IMR-90 (cell line): ENCODE data around the gene FABP7.

Experiments
- MAZ ChIP-seq: IDR thresholded peaks from 2 replicates; pipeline ENCODE4 v1.6.1; 2012; ENCODE audit warnings: low read depth, mild to moderate bottlenecking, low read length, improper control_type of control experiment, moderate library complexity, borderline replicate concordance
- RFX5 ChIP-seq: IDR thresholded peaks from 2 replicates; pipeline ENCODE4 v1.8.0; 2012; ENCODE audit warnings: low read depth, mild to moderate bottlenecking, low read length, moderate library complexity
- TF ChIP-seq, protein P1 (sequence below): conservative IDR thresholded peaks from 2 replicates; pipeline ENCODE4 v1.5.1; 2012; ENCODE audit warnings: mild to moderate bottlenecking, low read depth, low read length, improper control_type of control experiment

DNA sequence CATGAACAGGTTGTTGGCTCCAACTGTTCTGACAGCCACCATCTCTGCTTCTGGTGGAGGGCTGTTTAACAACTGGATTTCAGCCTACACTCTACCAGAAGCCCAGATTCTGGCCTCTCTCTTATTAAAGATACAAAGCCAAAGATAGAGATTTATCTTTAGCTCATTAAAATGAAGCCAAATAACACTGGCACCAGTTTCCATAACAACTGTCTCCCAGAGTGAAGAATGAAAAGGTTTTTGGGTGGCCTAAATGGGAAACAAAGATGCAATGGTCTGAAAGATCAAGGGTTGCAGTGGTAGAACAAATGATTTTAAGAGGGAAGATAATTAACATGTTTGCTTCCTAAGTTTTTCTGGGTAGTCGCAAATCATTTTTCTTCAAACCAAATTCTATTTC is 6.4 kb downstream of the FABP7 start:
- TF ChIP-seq, protein P1, sequence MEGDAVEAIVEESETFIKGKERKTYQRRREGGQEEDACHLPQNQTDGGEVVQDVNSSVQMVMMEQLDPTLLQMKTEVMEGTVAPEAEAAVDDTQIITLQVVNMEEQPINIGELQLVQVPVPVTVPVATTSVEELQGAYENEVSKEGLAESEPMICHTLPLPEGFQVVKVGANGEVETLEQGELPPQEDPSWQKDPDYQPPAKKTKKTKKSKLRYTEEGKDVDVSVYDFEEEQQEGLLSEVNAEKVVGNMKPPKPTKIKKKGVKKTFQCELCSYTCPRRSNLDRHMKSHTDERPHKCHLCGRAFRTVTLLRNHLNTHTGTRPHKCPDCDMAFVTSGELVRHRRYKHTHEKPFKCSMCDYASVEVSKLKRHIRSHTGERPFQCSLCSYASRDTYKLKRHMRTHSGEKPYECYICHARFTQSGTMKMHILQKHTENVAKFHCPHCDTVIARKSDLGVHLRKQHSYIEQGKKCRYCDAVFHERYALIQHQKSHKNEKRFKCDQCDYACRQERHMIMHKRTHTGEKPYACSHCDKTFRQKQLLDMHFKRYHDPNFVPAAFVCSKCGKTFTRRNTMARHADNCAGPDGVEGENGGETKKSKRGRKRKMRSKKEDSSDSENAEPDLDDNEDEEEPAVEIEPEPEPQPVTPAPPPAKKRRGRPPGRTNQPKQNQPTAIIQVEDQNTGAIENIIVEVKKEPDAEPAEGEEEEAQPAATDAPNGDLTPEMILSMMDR: no peak
- no peak for TF ChIP-seq RFX5
- no peak for TF ChIP-seq MAZ
